Kidney epithelial cell (primary cell): Measurements from ENCODE around the gene SQSTM1. TPM values are rescaled to one million over a fixed set of nuclear protein-coding genes. Genes with fewer than 3 reads are reported as not detected.

Experiments used
- DNase-seq: peaks from one replicate; pipeline ENCODE4 v3.0.0-alpha.2; 2010; ENCODE audit warnings: low read depth
- H3K27me3 ChIP-seq: 2 replicates; pipeline ENCODE4 v1.6.0; 2011; ENCODE audit warnings: low read length; ENCODE audit not compliant: control insufficient read depth, insufficient read depth
- H3K36me3 ChIP-seq: 2 replicates; pipeline ENCODE4 v1.5.1; 2011; ENCODE audit warnings: low read length; ENCODE audit not compliant: control insufficient read depth, insufficient read depth
- H3K4me3 ChIP-seq: 2 replicates; pipeline ENCODE4 v1.5.1; 2011; ENCODE audit warnings: low read depth, mild to moderate bottlenecking, control low read depth, low read length
- total RNA-seq: library from RNA; depleted of rRNA; stranded (reverse); fragments of >200 nt; gene quantifications from 2 replicates; pipeline ENCODE4 v1.2.3, GENCODE V29; 2015
- TF ChIP-seq, protein P1 (sequence below): IDR thresholded peaks from 2 replicates; pipeline ENCODE4 v1.5.1; 2011; ENCODE audit warnings: mild to moderate bottlenecking, moderate library complexity, low read length, control low read depth, inconsistent platforms; ENCODE audit not compliant: insufficient read depth, poor library complexity, severe bottlenecking

The SQSTM1 gene
- total RNA-seq, 1 donor from 2014 or later = 905 TPM

DNA sequence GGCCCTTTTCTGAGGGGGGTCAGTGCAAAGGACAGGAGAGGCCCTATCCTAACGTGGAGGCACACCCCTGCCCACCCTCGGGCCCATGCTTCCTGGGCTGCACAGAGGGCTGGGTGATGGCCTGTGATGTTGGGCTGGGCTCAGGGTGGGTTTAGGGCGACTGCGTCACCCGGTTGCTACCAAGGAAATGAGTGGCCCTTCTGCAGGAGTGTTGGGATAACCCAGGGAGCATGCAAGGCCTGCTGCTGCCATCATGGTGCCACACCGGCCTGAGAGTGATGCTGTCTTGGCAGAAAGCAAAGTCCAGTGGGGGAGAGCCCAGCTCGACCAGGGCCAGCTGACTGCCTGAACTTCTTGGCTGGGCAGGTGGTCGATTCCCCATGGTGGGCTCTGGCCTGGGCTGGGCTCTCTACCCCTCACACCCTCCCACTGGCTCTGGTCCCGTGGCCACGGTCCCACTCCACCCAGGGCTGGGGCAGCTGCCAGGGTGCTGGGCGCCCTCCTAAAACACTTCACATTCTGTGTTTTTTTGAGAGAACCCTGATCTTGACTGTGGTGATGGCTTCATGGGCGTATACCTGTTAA, 59.5 kb downstream of the SQSTM1 start:
- H3K36me3 ChIP-seq = peaks cover 4% of the 10 kb centered on the region
- H3K27me3 ChIP-seq = no peaks in the 10 kb centered on the region
- TF ChIP-seq, protein P1, sequence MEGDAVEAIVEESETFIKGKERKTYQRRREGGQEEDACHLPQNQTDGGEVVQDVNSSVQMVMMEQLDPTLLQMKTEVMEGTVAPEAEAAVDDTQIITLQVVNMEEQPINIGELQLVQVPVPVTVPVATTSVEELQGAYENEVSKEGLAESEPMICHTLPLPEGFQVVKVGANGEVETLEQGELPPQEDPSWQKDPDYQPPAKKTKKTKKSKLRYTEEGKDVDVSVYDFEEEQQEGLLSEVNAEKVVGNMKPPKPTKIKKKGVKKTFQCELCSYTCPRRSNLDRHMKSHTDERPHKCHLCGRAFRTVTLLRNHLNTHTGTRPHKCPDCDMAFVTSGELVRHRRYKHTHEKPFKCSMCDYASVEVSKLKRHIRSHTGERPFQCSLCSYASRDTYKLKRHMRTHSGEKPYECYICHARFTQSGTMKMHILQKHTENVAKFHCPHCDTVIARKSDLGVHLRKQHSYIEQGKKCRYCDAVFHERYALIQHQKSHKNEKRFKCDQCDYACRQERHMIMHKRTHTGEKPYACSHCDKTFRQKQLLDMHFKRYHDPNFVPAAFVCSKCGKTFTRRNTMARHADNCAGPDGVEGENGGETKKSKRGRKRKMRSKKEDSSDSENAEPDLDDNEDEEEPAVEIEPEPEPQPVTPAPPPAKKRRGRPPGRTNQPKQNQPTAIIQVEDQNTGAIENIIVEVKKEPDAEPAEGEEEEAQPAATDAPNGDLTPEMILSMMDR = no peak
- DNase-seq = no peak
- H3K4me3 ChIP-seq = no peak overlapping the region

GRCh38 chr5:179880848-179881590, 60.3 kb downstream of the SQSTM1 start:
- Histone ChIP-seq H3K27me3 (no peaks in the 10 kb centered on the region), H3K4me3 (no peak overlapping the region), H3K36me3 (peaks cover 4% of the 10 kb centered on the region)
- TF ChIP-seq, protein P1 = no peak
- DNase-seq = no peak

GRCh38 chr5:179882338-179882737, 61.6 kb downstream of the SQSTM1 start:
- TF ChIP-seq, protein P1 = no peak
- H3K27me3 ChIP-seq = no peaks in the 10 kb centered on the region
- DNase-seq = no peak
- peaks cover 4% of the 10 kb centered on the region for H3K36me3 ChIP-seq
- H3K4me3 ChIP-seq = no peak overlapping the region

- H3K27me3 ChIP-seq = no peaks in the 10 kb centered on the region
- H3K36me3 ChIP-seq = peaks cover 4% of the 10 kb centered on the region
Measured at GRCh38 chr5:179883163-179883562, 62.5 kb downstream of the SQSTM1 start.

DNA sequence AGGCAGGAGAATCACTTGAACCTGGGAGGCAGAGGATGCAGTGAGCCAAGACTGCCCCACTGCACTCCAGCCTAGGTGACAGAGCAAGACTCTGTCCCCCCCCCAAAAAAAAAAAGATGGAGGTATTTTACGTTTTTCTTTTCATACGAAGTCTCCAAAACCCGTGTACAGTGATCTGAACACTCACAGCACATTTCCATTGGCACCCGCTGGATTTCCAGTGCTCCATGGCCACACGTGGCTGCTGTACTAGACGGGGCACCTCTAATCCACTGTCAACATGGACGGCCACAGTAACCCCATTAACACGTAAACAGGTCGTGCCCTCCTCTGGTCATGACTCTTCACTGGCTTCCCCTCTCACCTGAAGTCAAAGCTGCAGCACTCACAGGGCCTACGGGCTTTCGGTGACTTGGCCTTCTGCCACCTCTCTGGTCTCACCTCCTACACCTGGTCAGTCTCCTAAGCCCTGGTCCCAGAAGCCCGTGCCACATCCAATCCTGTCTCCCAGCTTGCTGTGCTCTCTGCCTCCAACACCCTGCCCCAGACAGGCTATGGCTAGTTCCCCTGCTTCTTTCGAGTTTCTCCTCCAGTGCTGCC, 64.9 kb downstream of the SQSTM1 start:
- Histone ChIP-seq H3K4me3 (no peak overlapping the region), H3K27me3 (no peaks in the 10 kb centered on the region), H3K36me3 (peaks cover 6% of the 10 kb centered on the region)
- TF ChIP-seq, protein P1 = no peak
- no peak for DNase-seq

More at GRCh38 chr5:179883163-179883562, 62.5 kb downstream of the SQSTM1 start:
- TF ChIP-seq, protein P1 = no peak
- no peak overlapping the region for H3K4me3 ChIP-seq
- no peak for DNase-seq
